ENCODE results near the gene RRP8. TPM values are rescaled to one million over a fixed set of nuclear protein-coding genes. Genes with fewer than 3 reads are reported as not detected.

RRP8 gene
- total RNA-seq, 1 experiment from 2014 or later, result 15.1 TPM

GRCh38 chr11:6625832-6626420 is 22.5 kb upstream of the RRP8 start:
- Histone ChIP-seq H3K36me3 (ENCODE audit: low read depth, low read length) (no peaks in the 10 kb centered on the region), H4K20me1 (ENCODE audit: low read length) (no peaks in the 10 kb centered on the region), H3K4me1 (ENCODE audit: insufficient read depth, low read length) (no peaks in the 10 kb centered on the region), H3K79me2 (ENCODE audit: low read length) (no peaks in the 10 kb centered on the region), H3K27me3 (ENCODE audit: low read length) (no peaks in the 10 kb centered on the region), H3K9ac (ENCODE audit: low read length) (no peak overlapping the region), H3K4me3 (ENCODE audit: low read length) (no peak overlapping the region), H3F3A (ENCODE audit: low read length, unreplicated experiment) (no peaks in the 10 kb centered on the region), H3K27ac (ENCODE audit: low read length) (no peak overlapping the region), H3K9me2 (replicated peaks; ENCODE audit: low read length) (no peaks in the 10 kb centered on the region), H3K9me3 (ENCODE audit: low read length) (no peaks in the 10 kb centered on the region), H3K4me2 (ENCODE audit: low read length) (no peak overlapping the region), H2AFZ (ENCODE audit: low read length) (no peak overlapping the region)
- TF ChIP-seq, protein P1, sequence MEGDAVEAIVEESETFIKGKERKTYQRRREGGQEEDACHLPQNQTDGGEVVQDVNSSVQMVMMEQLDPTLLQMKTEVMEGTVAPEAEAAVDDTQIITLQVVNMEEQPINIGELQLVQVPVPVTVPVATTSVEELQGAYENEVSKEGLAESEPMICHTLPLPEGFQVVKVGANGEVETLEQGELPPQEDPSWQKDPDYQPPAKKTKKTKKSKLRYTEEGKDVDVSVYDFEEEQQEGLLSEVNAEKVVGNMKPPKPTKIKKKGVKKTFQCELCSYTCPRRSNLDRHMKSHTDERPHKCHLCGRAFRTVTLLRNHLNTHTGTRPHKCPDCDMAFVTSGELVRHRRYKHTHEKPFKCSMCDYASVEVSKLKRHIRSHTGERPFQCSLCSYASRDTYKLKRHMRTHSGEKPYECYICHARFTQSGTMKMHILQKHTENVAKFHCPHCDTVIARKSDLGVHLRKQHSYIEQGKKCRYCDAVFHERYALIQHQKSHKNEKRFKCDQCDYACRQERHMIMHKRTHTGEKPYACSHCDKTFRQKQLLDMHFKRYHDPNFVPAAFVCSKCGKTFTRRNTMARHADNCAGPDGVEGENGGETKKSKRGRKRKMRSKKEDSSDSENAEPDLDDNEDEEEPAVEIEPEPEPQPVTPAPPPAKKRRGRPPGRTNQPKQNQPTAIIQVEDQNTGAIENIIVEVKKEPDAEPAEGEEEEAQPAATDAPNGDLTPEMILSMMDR (conservative IDR thresholded peaks at IDR 0.05; ENCODE audit: low read depth, low read length), result no peak
- TF ChIP-seq EZH2phosphoT487 (IDR thresholded peaks at IDR 0.05; ENCODE audit: borderline replicate concordance, low read length), result no peak
- TF ChIP-seq EZH2 (IDR thresholded peaks at IDR 0.05; ENCODE audit: low read length, unreplicated experiment), result no peak
- no peak for DNase-seq
- ATAC-seq, result no peak
- POLR2A ChIA-PET (ENCODE audit: unreplicated experiment), result no interaction called here
- CTCF ChIA-PET, result no interaction called here
- intact Hi-C loops (cut with micrococcal nuclease), result no loop called here
- no TSS peak for BruUV-seq (replicated peaks)

DNA sequence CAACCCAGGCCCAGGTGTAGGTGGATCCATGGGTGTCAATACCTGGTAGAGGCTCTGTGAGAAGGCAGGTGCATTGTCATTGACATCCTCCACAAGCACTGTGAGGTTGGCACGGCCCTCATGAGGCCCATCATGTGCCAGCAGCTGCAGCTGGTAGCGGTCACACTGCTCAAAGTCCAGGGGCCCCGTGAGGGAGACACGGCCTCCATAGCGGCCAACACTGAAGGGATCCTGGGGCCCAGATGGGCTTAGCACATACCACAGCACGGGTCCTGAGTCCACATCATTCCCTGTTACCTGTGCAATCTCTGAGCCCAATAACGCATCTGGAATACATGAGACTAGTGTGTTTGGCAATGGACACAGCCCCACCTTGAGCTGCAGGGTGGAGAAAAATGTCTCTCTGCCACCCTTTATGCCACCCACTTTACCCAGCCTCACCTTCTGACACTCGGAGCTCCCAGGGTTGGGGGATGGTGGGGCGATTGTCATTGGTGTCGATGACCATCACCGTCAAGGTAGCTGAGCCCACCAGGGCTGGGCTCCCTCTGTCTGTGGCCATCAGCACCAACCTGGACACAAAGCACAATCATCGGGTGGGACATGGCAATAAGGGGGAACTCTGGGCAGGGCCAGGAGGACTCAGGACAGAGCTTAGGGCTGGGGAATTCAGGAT is 21.9 kb upstream of the RRP8 start:
- H3K4me1 ChIP-seq (ENCODE audit: insufficient read depth, low read length), result no peaks in the 10 kb centered on the region
- H3K27ac ChIP-seq (ENCODE audit: low read length), result no peak overlapping the region
- DNase-seq, result no peak
- no peaks in the 10 kb centered on the region for H3K79me2 ChIP-seq (ENCODE audit: low read length)
- H3K9ac ChIP-seq (ENCODE audit: low read length), result no peak overlapping the region
- POLR2A ChIA-PET (ENCODE audit: unreplicated experiment), result no interaction called here
- no TSS peak for BruUV-seq (replicated peaks)
- intact Hi-C loops (cut with micrococcal nuclease), result no loop called here
- no peaks in the 10 kb centered on the region for H3F3A ChIP-seq (ENCODE audit: low read length, unreplicated experiment)
- no peaks in the 10 kb centered on the region for H3K9me3 ChIP-seq (ENCODE audit: low read length)
- no peak for ATAC-seq
- H4K20me1 ChIP-seq (ENCODE audit: low read length), result no peaks in the 10 kb centered on the region
- CTCF ChIA-PET, result no interaction called here
- H3K27me3 ChIP-seq (ENCODE audit: low read length), result no peaks in the 10 kb centered on the region
- no peak overlapping the region for H3K4me3 ChIP-seq (ENCODE audit: low read length)
- H2AFZ ChIP-seq (ENCODE audit: low read length), result no peak overlapping the region
- H3K9me2 ChIP-seq (replicated peaks; ENCODE audit: low read length), result no peaks in the 10 kb centered on the region
- no peaks in the 10 kb centered on the region for H3K36me3 ChIP-seq (ENCODE audit: low read depth, low read length)
- H3K4me2 ChIP-seq (ENCODE audit: low read length), result no peak overlapping the region
- TF ChIP-seq EZH2 (IDR thresholded peaks at IDR 0.05; ENCODE audit: low read length, unreplicated experiment), result no peak
- no peak for TF ChIP-seq EZH2phosphoT487 (IDR thresholded peaks at IDR 0.05; ENCODE audit: borderline replicate concordance, low read length)
- TF ChIP-seq, protein P1 (conservative IDR thresholded peaks at IDR 0.05; ENCODE audit: low read depth, low read length), result no peak
